ENCODE results near the gene EXOSC6.
"Not testable (repeated sequence)": the region's sequence is repeated elsewhere in the genome, so short reads cannot be mapped to it uniquely, and the experiment has no call there.

EXOSC6 gene

DNA sequence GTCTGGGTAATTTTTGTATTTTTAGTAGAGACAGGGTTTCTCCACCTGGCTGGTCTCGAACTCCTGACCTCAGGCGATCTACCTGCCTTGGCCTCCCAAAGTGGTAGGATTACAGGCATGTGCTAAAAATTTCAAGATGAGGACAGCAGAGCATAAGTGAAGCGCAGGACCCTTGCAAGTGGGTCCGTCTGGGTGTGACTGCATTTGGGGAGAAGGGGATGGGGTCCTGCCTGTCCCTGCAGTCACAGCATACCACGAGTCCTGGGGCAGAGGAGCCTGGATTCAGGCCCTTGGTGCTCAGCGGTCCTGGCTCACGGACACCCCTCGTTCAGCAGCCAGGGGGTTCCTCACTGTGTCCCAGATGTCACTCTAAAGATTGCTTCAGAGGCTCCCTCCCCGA, 53.5 kb downstream of the EXOSC6 start:
- DNase-seq: not testable (repeated sequence)

DNA sequence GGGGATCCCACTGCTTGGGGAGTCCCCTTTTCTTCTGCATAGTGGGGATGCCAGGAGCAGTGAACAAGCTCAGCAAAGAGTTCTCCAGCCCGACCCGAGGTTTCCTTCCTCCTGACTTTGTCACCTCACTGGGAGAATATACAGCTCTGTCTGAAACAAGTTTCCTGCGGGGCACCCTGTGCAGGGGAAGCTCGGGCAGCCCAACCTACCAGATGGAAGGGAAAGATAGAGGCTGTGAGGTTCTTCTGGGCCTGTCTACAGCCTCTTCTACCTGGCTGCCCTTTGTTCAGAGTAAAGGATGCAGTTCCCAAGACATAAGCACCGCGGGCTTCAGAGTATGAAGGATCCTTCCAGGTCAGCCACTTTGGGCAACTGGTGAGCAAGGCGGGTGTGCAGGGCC, 54.1 kb downstream of the EXOSC6 start:
- not testable (repeated sequence) for DNase-seq
